B cell (primary cell): ENCODE results near the gene PTPN5. TPM values are rescaled to one million over a fixed set of nuclear protein-coding genes. Genes with fewer than 3 reads are reported as not detected.

ENCODE experiments used
- ATAC-seq: fragments of 200-7000 bp; cut with Tn5 transposase; one replicate; pipeline ENCODE4 v1.10.0; 2021; ENCODE audit warnings: low read depth, mild to moderate bottlenecking, moderate number of reproducible peaks, moderate library complexity
- CTCF ChIA-PET: fragments of 350-600 bp; sonication (Branson Sonifier 250); formaldehyde crosslinking; loops from one replicate; lab custom pipeline; 2021; ENCODE audit warnings: antibody characterized with exemption, inconsistent platforms; lab: Charles Lee
- POLR2A ChIA-PET: fragments of 350-600 bp; sonication (Branson Sonifier 250); formaldehyde crosslinking; loops from one replicate; lab custom pipeline; 2021; ENCODE audit warnings: antibody characterized with exemption; lab: Charles Lee
- DNase-seq: peaks from one replicate; pipeline ENCODE4 v3.0.0; 2013
- H2AFZ ChIP-seq: 2 replicates; pipeline ENCODE4 v1.6.1; 2012; ENCODE audit warnings: mild to moderate bottlenecking, low read depth, low read length; ENCODE audit not compliant: insufficient read depth, poor library complexity, severe bottlenecking
- H3K27ac ChIP-seq, 2 donors: 1 replicate in 1 of 2; 2 replicates in 1 of 2; pipeline ENCODE4 v1.5.1; 2012 to 2013; ENCODE audit warnings: low read length in 2 of 2, mild to moderate bottlenecking in 2 of 2, moderate library complexity in 1 of 2
- H3K27me3 ChIP-seq, 4 experiments: fragments of 200-600 bp in 1 of 4; sonication (generic) in 1 of 4; replicated peaks in 1 of 4; 1 replicate in 2 of 4; 2 replicates in 2 of 4; pipeline versions ENCODE4 v1.6.1 to v1.7.0; 2013 to 2016; ENCODE audit warnings: low read length in 3 of 4, mild to moderate bottlenecking in 2 of 4, mixed read lengths in 1 of 4, moderate library complexity in 1 of 4; ENCODE audit not compliant: insufficient read depth in 4 of 4, control insufficient read depth in 3 of 4; ENCODE audit errors: control extremely low read depth in 1 of 4
- H3K36me3 ChIP-seq, 2 experiments: replicated peaks in 1 of 2; 1 replicate in 1 of 2; 2 replicates in 1 of 2; pipeline versions ENCODE4 v1.6.1 to v1.7.1; 2013; ENCODE audit warnings: low read length in 1 of 2; ENCODE audit not compliant: insufficient read depth in 2 of 2, control insufficient read depth in 1 of 2; ENCODE audit errors: control extremely low read depth in 1 of 2, extremely low read depth in 1 of 2
- H3K4me1 ChIP-seq, 2 donors: fragments of 200-600 bp in 1 of 2; sonication (generic) in 1 of 2; 1 replicate in 1 of 2; 2 replicates in 1 of 2; pipeline versions ENCODE4 v1.5.1 to v1.6.1; 2013 to 2017; ENCODE audit warnings: low read length in 2 of 2; ENCODE audit not compliant: control insufficient read depth in 2 of 2, insufficient read depth in 2 of 2
- H3K4me2 ChIP-seq: replicated peaks from 2 replicates; pipeline ENCODE3; 2012; ENCODE audit warnings: mild to moderate bottlenecking, low read depth, low read length; ENCODE audit not compliant: poor library complexity, severe bottlenecking
- H3K4me3 ChIP-seq, 5 experiments: fragments of 200-600 bp in 1 of 5; sonication (generic) in 1 of 5; 1 replicate in 3 of 5; 2 replicates in 2 of 5; pipeline versions ENCODE4 v1.5.1 to v1.7.0; 2011 to 2016; ENCODE audit warnings: low read length in 4 of 5, mild to moderate bottlenecking in 4 of 5, low read depth in 2 of 5, control low read depth in 1 of 5, moderate library complexity in 1 of 5; ENCODE audit not compliant: insufficient read depth in 1 of 5; ENCODE audit errors: control extremely low read depth in 1 of 5, extremely low read depth in 1 of 5
- H3K79me2 ChIP-seq: fragments of 200-600 bp; sonication (generic); one replicate; pipeline ENCODE4 v1.6.0; 2016; ENCODE audit warnings: low read length; ENCODE audit not compliant: control insufficient read depth, insufficient read depth
- H3K9ac ChIP-seq: fragments of 200-600 bp; sonication (generic); 2 replicates; pipeline ENCODE4 v1.6.1; 2017; ENCODE audit warnings: mild to moderate bottlenecking, low read length, moderate library complexity
- H3K9me3 ChIP-seq, 3 donors: one replicate each; pipeline versions ENCODE4 v1.6.1 to v1.7.1; 2013; ENCODE audit warnings: low read length in 2 of 3; ENCODE audit not compliant: control insufficient read depth in 2 of 3, insufficient read depth in 1 of 3; ENCODE audit errors: control extremely low read depth in 1 of 3
- H4K20me1 ChIP-seq: 2 replicates; pipeline ENCODE4 v1.6.0; 2012; ENCODE audit warnings: mild to moderate bottlenecking, low read length; ENCODE audit not compliant: insufficient read depth, control insufficient read depth, poor library complexity, severe bottlenecking
- H3K27ac Mint-ChIP-seq: one replicate; pipeline ENCODE4 v1.8.0; 2021; ENCODE audit warnings: mixed read lengths
- H3K27me3 Mint-ChIP-seq: one replicate; pipeline ENCODE4 v1.8.0; 2021; ENCODE audit warnings: mixed read lengths
- H3K4me1 Mint-ChIP-seq: one replicate; pipeline ENCODE4 v1.8.0; 2021; ENCODE audit warnings: mixed read lengths
- H3K4me3 Mint-ChIP-seq: one replicate; pipeline ENCODE4 v1.8.0; 2021; ENCODE audit warnings: mixed read lengths
- H3K9me3 Mint-ChIP-seq: one replicate; pipeline ENCODE4 v1.8.0; 2022; ENCODE audit warnings: mixed read lengths; ENCODE audit not compliant: insufficient read depth
- EZH2 ChIP-seq: IDR thresholded peaks from 2 replicates; pipeline ENCODE4 v1.6.1; 2012; ENCODE audit warnings: borderline replicate concordance, low read depth, mild to moderate bottlenecking, moderate library complexity, low read length; ENCODE audit not compliant: insufficient read depth, poor library complexity, severe bottlenecking
- WGBS: methylation state at CpG from one replicate; pipeline ENCODE4 v1.1.5; 2013; ENCODE audit warnings: missing lambda C conversion rate; ENCODE audit not compliant: insufficient coverage; 5-methylcytosine and 5-hydroxymethylcytosine counted together
- intact Hi-C: fragments of 100-400 bp; cut with micrococcal nuclease; formaldehyde crosslinking; loops from one replicate; pipeline ENCODE4 v1.10.0; 2022
- polyA plus RNA-seq: library from polyadenylated mRNA; depleted of rRNA; stranded (reverse); fragments of >200 nt; gene quantifications from 2 replicates; pipeline ENCODE4 v1.2.3, GENCODE V29; 2012
- total RNA-seq, 2 donors: library from RNA; stranded (reverse); fragments of 120-200 nt in 1 of 2; gene quantifications; 1 replicate in 1 of 2; 2 replicates in 1 of 2; pipeline versions ENCODE4 v1.2.3 to v1.2.4, GENCODE V29; 2013 to 2022
- TF ChIP-seq, protein P1 (sequence below): fragments of 200-600 bp; IDR thresholded peaks from one replicate; pipeline ENCODE4 v1.8.0; 2022; ENCODE audit warnings: antibody characterized with exemption, mild to moderate bottlenecking

PTPN5 gene
- total and polyA plus RNA-seq, 2 donors (not counting 1 experiment from before 2014, with no cell fraction given) = not detected

DNA sequence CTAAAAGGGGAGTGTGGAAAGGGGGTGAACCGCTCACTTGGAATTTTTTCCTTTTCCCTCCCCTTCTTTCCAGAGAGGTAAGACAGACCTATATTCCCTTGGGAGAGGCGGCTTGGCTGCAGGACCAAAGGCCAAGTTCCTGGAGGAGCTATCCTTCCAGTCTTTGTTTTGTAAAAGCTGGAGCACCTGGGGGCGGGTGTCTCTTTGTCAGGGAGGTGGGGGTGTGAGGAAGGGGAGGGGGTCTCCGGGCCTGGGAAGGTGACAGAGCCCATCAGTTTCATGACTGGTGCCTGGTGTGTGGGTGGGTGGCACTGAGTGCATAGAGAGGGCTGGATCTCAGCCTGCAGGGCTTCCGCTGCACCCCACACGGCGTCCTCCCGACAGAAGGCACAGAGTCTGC lies 18.5 kb downstream of the PTPN5 start:
- Histone ChIP-seq H3K4me2 (no peak overlapping the region), H3K4me1 (no peaks in the 10 kb centered on the region), H3K4me3 (no peak overlapping the region), H3K27me3 (peaks cover 0 to 5% (median 0%) of the 10 kb centered on the region in 4 experiments), H3K79me2 (no peaks in the 10 kb centered on the region), H2AFZ (no peak overlapping the region), H3K9ac (no peak overlapping the region), H3K27ac (no peak overlapping the region), H3K9me3 (no peaks in the 10 kb centered on the region), H3K36me3 (no peaks in the 10 kb centered on the region), H4K20me1 (no peaks in the 10 kb centered on the region)
- POLR2A ChIA-PET = no interaction called here
- TF ChIP-seq, protein P1, sequence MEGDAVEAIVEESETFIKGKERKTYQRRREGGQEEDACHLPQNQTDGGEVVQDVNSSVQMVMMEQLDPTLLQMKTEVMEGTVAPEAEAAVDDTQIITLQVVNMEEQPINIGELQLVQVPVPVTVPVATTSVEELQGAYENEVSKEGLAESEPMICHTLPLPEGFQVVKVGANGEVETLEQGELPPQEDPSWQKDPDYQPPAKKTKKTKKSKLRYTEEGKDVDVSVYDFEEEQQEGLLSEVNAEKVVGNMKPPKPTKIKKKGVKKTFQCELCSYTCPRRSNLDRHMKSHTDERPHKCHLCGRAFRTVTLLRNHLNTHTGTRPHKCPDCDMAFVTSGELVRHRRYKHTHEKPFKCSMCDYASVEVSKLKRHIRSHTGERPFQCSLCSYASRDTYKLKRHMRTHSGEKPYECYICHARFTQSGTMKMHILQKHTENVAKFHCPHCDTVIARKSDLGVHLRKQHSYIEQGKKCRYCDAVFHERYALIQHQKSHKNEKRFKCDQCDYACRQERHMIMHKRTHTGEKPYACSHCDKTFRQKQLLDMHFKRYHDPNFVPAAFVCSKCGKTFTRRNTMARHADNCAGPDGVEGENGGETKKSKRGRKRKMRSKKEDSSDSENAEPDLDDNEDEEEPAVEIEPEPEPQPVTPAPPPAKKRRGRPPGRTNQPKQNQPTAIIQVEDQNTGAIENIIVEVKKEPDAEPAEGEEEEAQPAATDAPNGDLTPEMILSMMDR = no peak
- TF ChIP-seq EZH2 = no peak
- peaks cover 2% of the 10 kb centered on the region for H3K4me1 Mint-ChIP-seq
- H3K4me3 Mint-ChIP-seq = no peak overlapping the region
- ATAC-seq (no peak), DNase-seq (no peak)
- intact Hi-C loops = no loop called here
- peaks cover 27% of the 10 kb centered on the region for H3K27me3 Mint-ChIP-seq
- H3K9me3 Mint-ChIP-seq = no peaks in the 10 kb centered on the region
- 77% methylated on average over 4 of the region's 8 CpGs for WGBS
- CTCF ChIA-PET = interaction anchor here (0.6 to 2.6 kb wide), 2 partner anchors 490 to 657 kb away, joined by 4 to 6 read pairs; no protein-coding TSS in a partner anchor
- H3K27ac Mint-ChIP-seq = no peak overlapping the region

DNA sequence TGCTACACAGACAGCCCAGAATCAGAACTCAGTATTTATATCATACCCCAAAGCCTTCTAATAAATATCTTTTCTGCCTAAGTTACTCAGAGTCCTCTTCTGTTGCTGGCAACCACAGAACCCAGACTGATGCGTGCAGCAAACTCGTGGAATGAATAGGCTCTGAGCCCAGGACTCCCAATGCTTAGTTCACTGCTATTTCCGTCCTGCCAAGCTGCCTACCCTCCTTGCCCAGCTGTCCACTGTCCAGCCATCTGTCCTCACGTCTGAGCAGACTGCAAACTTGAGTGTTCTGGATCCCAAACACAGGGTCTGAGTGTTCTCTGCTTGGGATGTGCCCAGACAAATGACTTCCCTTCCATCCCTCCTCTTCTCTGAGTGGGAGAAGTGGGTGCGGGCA lies 19.4 kb downstream of the PTPN5 start:
- TF ChIP-seq, protein P1 = no peak
- no peak for TF ChIP-seq EZH2
- DNase-seq (no peak), ATAC-seq (no peak)
- Histone ChIP-seq H3K4me2 (no peak overlapping the region), H4K20me1 (no peaks in the 10 kb centered on the region), H3K9ac (no peak overlapping the region), H3K4me3 (no peak overlapping the region), H3K27me3 (peaks cover 0 to 5% (median 0%) of the 10 kb centered on the region in 4 experiments), H3K9me3 (no peaks in the 10 kb centered on the region), H3K4me1 (no peaks in the 10 kb centered on the region), H3K27ac (no peak overlapping the region), H2AFZ (no peak overlapping the region), H3K36me3 (no peaks in the 10 kb centered on the region), H3K79me2 (no peaks in the 10 kb centered on the region)
- H3K9me3 Mint-ChIP-seq = no peaks in the 10 kb centered on the region
- intact Hi-C loops = no loop called here
- peaks cover 27% of the 10 kb centered on the region for H3K27me3 Mint-ChIP-seq
- H3K27ac Mint-ChIP-seq = no peak overlapping the region
- ChIA-PET CTCF (no interaction called here), POLR2A (no interaction called here)
- no peak overlapping the region for H3K4me3 Mint-ChIP-seq
- peaks cover 2% of the 10 kb centered on the region for H3K4me1 Mint-ChIP-seq
- WGBS = 59% methylated on average over 3 of the region's 5 CpGs
